ENCODE results near the gene CCDC177.

The CCDC177 gene

DNA sequence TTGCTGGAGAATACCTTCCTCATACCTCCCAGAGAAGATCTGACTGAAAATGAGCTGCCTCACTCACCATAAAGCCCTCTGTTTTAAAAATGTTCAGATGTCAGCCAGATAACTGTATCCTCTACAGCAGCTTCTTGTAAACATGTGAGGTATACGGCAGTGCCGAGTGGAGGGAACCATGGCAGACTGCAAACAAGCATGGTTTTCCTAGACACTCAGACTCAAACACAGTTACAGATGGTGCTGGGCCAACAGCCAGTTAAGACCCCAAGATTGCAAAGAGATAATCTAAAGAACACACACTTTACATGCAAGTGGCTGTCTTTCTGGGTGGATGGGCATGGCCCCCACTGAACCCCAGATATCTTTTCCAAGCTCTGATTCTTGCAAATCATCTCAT, 16.6 kb upstream of the CCDC177 start (continued):
- TF ChIP-seq, protein P1, sequence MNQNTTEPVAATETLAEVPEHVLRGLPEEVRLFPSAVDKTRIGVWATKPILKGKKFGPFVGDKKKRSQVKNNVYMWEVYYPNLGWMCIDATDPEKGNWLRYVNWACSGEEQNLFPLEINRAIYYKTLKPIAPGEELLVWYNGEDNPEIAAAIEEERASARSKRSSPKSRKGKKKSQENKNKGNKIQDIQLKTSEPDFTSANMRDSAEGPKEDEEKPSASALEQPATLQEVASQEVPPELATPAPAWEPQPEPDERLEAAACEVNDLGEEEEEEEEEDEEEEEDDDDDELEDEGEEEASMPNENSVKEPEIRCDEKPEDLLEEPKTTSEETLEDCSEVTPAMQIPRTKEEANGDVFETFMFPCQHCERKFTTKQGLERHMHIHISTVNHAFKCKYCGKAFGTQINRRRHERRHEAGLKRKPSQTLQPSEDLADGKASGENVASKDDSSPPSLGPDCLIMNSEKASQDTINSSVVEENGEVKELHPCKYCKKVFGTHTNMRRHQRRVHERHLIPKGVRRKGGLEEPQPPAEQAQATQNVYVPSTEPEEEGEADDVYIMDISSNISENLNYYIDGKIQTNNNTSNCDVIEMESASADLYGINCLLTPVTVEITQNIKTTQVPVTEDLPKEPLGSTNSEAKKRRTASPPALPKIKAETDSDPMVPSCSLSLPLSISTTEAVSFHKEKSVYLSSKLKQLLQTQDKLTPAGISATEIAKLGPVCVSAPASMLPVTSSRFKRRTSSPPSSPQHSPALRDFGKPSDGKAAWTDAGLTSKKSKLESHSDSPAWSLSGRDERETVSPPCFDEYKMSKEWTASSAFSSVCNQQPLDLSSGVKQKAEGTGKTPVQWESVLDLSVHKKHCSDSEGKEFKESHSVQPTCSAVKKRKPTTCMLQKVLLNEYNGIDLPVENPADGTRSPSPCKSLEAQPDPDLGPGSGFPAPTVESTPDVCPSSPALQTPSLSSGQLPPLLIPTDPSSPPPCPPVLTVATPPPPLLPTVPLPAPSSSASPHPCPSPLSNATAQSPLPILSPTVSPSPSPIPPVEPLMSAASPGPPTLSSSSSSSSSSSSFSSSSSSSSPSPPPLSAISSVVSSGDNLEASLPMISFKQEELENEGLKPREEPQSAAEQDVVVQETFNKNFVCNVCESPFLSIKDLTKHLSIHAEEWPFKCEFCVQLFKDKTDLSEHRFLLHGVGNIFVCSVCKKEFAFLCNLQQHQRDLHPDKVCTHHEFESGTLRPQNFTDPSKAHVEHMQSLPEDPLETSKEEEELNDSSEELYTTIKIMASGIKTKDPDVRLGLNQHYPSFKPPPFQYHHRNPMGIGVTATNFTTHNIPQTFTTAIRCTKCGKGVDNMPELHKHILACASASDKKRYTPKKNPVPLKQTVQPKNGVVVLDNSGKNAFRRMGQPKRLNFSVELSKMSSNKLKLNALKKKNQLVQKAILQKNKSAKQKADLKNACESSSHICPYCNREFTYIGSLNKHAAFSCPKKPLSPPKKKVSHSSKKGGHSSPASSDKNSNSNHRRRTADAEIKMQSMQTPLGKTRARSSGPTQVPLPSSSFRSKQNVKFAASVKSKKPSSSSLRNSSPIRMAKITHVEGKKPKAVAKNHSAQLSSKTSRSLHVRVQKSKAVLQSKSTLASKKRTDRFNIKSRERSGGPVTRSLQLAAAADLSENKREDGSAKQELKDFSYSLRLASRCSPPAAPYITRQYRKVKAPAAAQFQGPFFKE (tag by site-specific recombination; IDR thresholded peaks at IDR 0.05; ENCODE audit: borderline replicate concordance), result no peak

DNA sequence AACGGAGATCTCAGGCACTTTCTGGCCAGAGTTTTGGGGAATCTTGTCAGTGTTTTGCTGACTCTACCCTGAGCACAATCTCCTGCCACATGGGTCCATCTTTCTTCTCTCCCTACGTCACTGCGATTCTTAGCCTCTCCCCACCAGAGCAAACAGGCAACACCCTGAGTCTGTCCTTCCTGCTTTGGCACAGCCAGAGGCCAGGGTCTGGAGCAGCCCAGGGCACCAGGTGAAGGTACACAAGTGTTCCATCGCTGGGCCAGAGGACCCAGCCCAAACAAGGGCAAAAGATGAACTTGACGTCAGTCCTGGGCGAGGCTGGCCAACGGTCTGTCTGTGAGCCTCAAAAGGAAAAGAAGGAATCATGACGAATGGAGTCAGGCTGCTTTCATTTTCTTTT, 12.7 kb upstream of the CCDC177 start:
- no peaks in the 10 kb centered on the region for H3K36me3 ChIP-seq (ENCODE audit: control insufficient read depth in 2 of 2, insufficient read depth in 1 of 2, low read length in 2 of 2)
- CTCF ChIA-PET, result interaction anchor here (1.0 to 3.5 kb wide), 3 partner anchors 12 to 140 kb away, joined by 3 to 36 read pairs (median 3); no protein-coding TSS in a partner anchor
- no peak overlapping the region for H3K27ac ChIP-seq (ENCODE audit: extremely low read depth, low read depth, low read length)
- H3K4me3 ChIP-seq (ENCODE audit: low read depth, low read length), result no peak overlapping the region
- TF ChIP-seq ZNF501 (tag by site-specific recombination; IDR thresholded peaks at IDR 0.05) (no peak), ZNF324 (tag by site-specific recombination; IDR thresholded peaks at IDR 0.05) (no peak), ZNF624 (tag by site-specific recombination; IDR thresholded peaks at IDR 0.05) (no peak), GFI1B (tag by site-specific recombination; IDR thresholded peaks at IDR 0.05) (no peak), ZBTB20 (tag by site-specific recombination; IDR thresholded peaks at IDR 0.05) (no peak), BCL11B (tag by site-specific recombination; IDR thresholded peaks at IDR 0.05; ENCODE audit: low read depth) (no peak), ZNF521 (tag by site-specific recombination; IDR thresholded peaks at IDR 0.05) (no peak), ZNF138 (tag by site-specific recombination; IDR thresholded peaks at IDR 0.05; ENCODE audit: borderline replicate concordance) (no peak), ZNF664 (tag by site-specific recombination; IDR thresholded peaks at IDR 0.05) (no peak), ZNF76 (tag by site-specific recombination; IDR thresholded peaks at IDR 0.05; ENCODE audit: borderline replicate concordance, low read depth) (no peak), KLF7 (tag by site-specific recombination; IDR thresholded peaks at IDR 0.05; ENCODE audit: borderline replicate concordance) (no peak), GLI2 (tag by site-specific recombination; IDR thresholded peaks at IDR 0.05; ENCODE audit: borderline replicate concordance, low read depth) (no peak), ZNF114 (tag by site-specific recombination; IDR thresholded peaks at IDR 0.05) (no peak), ZNF302 (tag by site-specific recombination; IDR thresholded peaks at IDR 0.05; ENCODE audit: low read depth) (no peak)
- TF ChIP-seq, protein P2, sequence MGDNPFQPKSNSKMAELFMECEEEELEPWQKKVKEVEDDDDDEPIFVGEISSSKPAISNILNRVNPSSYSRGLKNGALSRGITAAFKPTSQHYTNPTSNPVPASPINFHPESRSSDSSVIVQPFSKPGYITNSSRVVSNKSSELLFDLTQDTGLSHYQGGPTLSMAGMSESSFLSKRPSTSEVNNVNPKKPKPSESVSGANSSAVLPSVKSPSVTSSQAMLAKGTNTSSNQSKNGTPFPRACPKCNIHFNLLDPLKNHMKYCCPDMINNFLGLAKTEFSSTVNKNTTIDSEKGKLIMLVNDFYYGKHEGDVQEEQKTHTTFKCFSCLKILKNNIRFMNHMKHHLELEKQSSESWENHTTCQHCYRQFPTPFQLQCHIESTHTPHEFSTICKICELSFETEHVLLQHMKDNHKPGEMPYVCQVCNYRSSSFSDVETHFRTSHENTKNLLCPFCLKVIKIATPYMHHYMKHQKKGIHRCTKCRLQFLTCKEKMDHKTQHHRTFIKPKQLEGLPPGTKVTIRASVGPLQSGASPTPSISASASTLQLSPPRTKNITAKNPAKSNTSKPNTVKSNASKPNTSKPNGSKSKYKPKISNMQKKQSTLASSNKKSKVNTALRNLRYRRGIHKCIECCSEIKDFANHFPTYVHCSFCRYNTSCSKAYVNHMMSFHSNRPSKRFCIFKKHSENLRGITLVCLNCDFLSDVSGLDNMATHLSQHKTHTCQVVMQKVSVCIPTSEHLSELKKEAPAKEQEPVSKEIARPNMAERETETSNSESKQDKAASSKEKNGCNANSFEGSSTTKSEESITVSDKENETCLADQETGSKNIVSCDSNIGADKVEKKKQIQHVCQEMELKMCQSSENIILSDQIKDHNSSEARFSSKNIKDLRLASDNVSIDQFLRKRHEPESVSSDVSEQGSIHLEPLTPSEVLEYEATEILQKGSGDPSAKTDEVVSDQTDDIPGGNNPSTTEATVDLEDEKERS (tag by site-specific recombination; IDR thresholded peaks at IDR 0.05), result no peak
- TF ChIP-seq, protein P3, sequence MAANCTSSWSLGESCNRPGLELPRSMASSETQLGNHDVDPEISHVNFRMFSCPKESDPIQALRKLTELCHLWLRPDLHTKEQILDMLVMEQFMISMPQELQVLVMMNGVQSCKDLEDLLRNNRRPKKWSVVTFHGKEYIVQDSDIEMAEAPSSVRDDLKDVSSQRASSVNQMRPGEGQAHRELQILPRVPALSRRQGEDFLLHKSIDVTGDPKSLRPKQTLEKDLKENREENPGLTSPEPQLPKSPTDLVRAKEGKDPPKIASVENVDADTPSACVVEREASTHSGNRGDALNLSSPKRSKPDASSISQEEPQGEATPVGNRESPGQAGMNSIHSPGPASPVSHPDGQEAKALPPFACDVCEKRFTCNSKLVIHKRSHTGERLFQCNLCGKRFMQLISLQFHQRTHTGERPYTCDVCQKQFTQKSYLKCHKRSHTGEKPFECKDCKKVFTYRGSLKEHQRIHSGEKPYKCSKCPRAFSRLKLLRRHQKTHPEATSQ (tag by site-specific recombination; IDR thresholded peaks at IDR 0.05), result no peak
- TF ChIP-seq, protein P4, sequence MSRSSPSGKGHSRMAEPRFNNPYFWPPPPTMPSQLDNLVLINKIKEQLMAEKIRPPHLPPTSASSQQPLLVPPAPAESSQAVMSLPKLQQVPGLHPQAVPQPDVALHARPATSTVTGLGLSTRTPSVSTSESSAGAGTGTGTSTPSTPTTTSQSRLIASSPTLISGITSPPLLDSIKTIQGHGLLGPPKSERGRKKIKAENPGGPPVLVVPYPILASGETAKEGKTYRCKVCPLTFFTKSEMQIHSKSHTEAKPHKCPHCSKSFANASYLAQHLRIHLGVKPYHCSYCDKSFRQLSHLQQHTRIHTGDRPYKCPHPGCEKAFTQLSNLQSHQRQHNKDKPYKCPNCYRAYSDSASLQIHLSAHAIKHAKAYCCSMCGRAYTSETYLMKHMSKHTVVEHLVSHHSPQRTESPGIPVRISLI (tag by site-specific recombination; IDR thresholded peaks at IDR 0.05), result no peak
- TF ChIP-seq, protein P5, sequence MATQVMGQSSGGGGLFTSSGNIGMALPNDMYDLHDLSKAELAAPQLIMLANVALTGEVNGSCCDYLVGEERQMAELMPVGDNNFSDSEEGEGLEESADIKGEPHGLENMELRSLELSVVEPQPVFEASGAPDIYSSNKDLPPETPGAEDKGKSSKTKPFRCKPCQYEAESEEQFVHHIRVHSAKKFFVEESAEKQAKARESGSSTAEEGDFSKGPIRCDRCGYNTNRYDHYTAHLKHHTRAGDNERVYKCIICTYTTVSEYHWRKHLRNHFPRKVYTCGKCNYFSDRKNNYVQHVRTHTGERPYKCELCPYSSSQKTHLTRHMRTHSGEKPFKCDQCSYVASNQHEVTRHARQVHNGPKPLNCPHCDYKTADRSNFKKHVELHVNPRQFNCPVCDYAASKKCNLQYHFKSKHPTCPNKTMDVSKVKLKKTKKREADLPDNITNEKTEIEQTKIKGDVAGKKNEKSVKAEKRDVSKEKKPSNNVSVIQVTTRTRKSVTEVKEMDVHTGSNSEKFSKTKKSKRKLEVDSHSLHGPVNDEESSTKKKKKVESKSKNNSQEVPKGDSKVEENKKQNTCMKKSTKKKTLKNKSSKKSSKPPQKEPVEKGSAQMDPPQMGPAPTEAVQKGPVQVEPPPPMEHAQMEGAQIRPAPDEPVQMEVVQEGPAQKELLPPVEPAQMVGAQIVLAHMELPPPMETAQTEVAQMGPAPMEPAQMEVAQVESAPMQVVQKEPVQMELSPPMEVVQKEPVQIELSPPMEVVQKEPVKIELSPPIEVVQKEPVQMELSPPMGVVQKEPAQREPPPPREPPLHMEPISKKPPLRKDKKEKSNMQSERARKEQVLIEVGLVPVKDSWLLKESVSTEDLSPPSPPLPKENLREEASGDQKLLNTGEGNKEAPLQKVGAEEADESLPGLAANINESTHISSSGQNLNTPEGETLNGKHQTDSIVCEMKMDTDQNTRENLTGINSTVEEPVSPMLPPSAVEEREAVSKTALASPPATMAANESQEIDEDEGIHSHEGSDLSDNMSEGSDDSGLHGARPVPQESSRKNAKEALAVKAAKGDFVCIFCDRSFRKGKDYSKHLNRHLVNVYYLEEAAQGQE (tag by site-specific recombination; IDR thresholded peaks at IDR 0.05), result no peak
- POLR2A ChIA-PET, result no interaction called here
- H3K4me1 ChIP-seq (ENCODE audit: control insufficient read depth, insufficient read depth, low read length), result no peaks in the 10 kb centered on the region
- no peaks in the 10 kb centered on the region for H3K9me3 ChIP-seq (ENCODE audit: control insufficient read depth, insufficient read depth, low read depth, low read length)

All from HEK293 (cell line).